ENCODE data around the gene ESR1. TPM values are rescaled to one million over a fixed set of nuclear protein-coding genes. Genes with fewer than 3 reads are reported as not detected.
"Not testable (repeated sequence)": the region's sequence is repeated elsewhere in the genome, so short reads cannot be mapped to it uniquely, and the experiment has no call there.

ESR1 gene
- polyA plus RNA-seq, 1 donor (not counting 4 experiments of a cell fraction or from before 2014, with no cell fraction given): 0.22 TPM

- no peaks in the 10 kb centered on the region for H4K20me1 ChIP-seq (ENCODE audit: control insufficient read depth, extremely low read depth, insufficient read depth, low read length)
- no peak overlapping the region for H3K9ac ChIP-seq (ENCODE audit: control insufficient read depth, extremely low read depth, insufficient read depth, low read length)
- TF ChIP-seq CTCF (optimal IDR thresholded peaks at IDR 0.05 in 1 of 3, IDR thresholded peaks at IDR 0.05 in 1 of 3, conservative IDR thresholded peaks at IDR 0.05 in 1 of 3; ENCODE audit: extremely low read depth in 1 of 3, insufficient read depth in 2 of 3, low read length in 3 of 3) (no peak), EZH2 (IDR thresholded peaks at IDR 0.05; ENCODE audit: low read length) (no peak)
- dilution Hi-C loops (cut with MboI; ENCODE audit: extremely low pct_ligation_motif_present, low sequenced_read_pairs): loop anchor here (10.0 kb wide), 1 partner anchor 77 kb away; no protein-coding TSS in a partner anchor
- no peak overlapping the region for H3K27ac ChIP-seq (ENCODE audit: control insufficient read depth, insufficient read depth, low read length)
- no peaks in the 10 kb centered on the region for H3K36me3 ChIP-seq (ENCODE audit: control insufficient read depth in 2 of 2, extremely low read depth in 1 of 2, insufficient read depth in 2 of 2, low read length in 2 of 2)
- DNase-seq (ENCODE audit: low read depth, low spot score) (no peak), FAIRE-seq (no peak)
- no peak overlapping the region for H2AFZ ChIP-seq (ENCODE audit: control insufficient read depth, low read length)
- H3K4me3 ChIP-seq (ENCODE audit: control insufficient read depth in 2 of 3, extremely low read depth in 1 of 3, insufficient read depth in 2 of 3, low read depth in 1 of 3, low read length in 3 of 3): no peak overlapping the region
- no peaks in the 10 kb centered on the region for H3K9me3 ChIP-seq (ENCODE audit: control insufficient read depth, low read depth, low read length)
- no peaks in the 10 kb centered on the region for H3K4me1 ChIP-seq (ENCODE audit: control insufficient read depth, extremely low read depth, insufficient read depth, low read length)
- no peaks in the 10 kb centered on the region for H3K27me3 ChIP-seq (ENCODE audit: control insufficient read depth, extremely low read depth, insufficient read depth, low read length)
- no peaks in the 10 kb centered on the region for H3K79me2 ChIP-seq (ENCODE audit: control insufficient read depth, insufficient read depth, low read length)
- H3K9me1 ChIP-seq (ENCODE audit: control insufficient read depth, extremely low read depth, insufficient read depth, low read length): no peaks in the 10 kb centered on the region
- no peak overlapping the region for H3K4me2 ChIP-seq (ENCODE audit: control insufficient read depth, extremely low read depth, insufficient read depth, low read depth, low read length)
Measured at GRCh38 chr6:152071843-152072242, 264.4 kb downstream of the ESR1 start.

- not testable (repeated sequence) for H3K9me1 ChIP-seq (ENCODE audit: control insufficient read depth, extremely low read depth, insufficient read depth, low read length); H3K4me2 ChIP-seq (ENCODE audit: control insufficient read depth, extremely low read depth, insufficient read depth, low read depth, low read length); H3K9ac ChIP-seq (ENCODE audit: control insufficient read depth, extremely low read depth, insufficient read depth, low read length); H3K9me3 ChIP-seq (ENCODE audit: control insufficient read depth, low read depth, low read length); H3K27ac ChIP-seq (ENCODE audit: control insufficient read depth, insufficient read depth, low read length); H3K4me3 ChIP-seq (ENCODE audit: control insufficient read depth in 2 of 3, extremely low read depth in 1 of 3, insufficient read depth in 2 of 3, low read depth in 1 of 3, low read length in 3 of 3); FAIRE-seq; H3K79me2 ChIP-seq (ENCODE audit: control insufficient read depth, insufficient read depth, low read length); H3K4me1 ChIP-seq (ENCODE audit: control insufficient read depth, extremely low read depth, insufficient read depth, low read length); H3K27me3 ChIP-seq (ENCODE audit: control insufficient read depth, extremely low read depth, insufficient read depth, low read length); DNase-seq (ENCODE audit: low read depth, low spot score); H2AFZ ChIP-seq (ENCODE audit: control insufficient read depth, low read length); H3K36me3 ChIP-seq (ENCODE audit: control insufficient read depth in 2 of 2, extremely low read depth in 1 of 2, insufficient read depth in 2 of 2, low read length in 2 of 2); H4K20me1 ChIP-seq (ENCODE audit: control insufficient read depth, extremely low read depth, insufficient read depth, low read length)
- dilution Hi-C loops (cut with MboI; ENCODE audit: extremely low pct_ligation_motif_present, low sequenced_read_pairs): loop anchor here (10.0 kb wide), 1 partner anchor 81 kb away; no protein-coding TSS in a partner anchor
Measured at GRCh38 chr6:152076242-152076641, 268.8 kb downstream of the ESR1 start.

GRCh38 chr6:152078001-152078400, 270.5 kb downstream of the ESR1 start:
- DNase-seq (ENCODE audit: low read depth, low spot score) (no peak), FAIRE-seq (no peak)
- H3K4me3 ChIP-seq (ENCODE audit: control insufficient read depth in 2 of 3, extremely low read depth in 1 of 3, insufficient read depth in 2 of 3, low read depth in 1 of 3, low read length in 3 of 3): no peak overlapping the region
- no peak for TF ChIP-seq EZH2 (IDR thresholded peaks at IDR 0.05; ENCODE audit: low read length)
- no peak overlapping the region for H3K27ac ChIP-seq (ENCODE audit: control insufficient read depth, insufficient read depth, low read length)
- H3K9me1 ChIP-seq (ENCODE audit: control insufficient read depth, extremely low read depth, insufficient read depth, low read length): no peaks in the 10 kb centered on the region
- no peak overlapping the region for H2AFZ ChIP-seq (ENCODE audit: control insufficient read depth, low read length)
- no peaks in the 10 kb centered on the region for H3K9me3 ChIP-seq (ENCODE audit: control insufficient read depth, low read depth, low read length)
- H3K36me3 ChIP-seq (ENCODE audit: control insufficient read depth in 2 of 2, extremely low read depth in 1 of 2, insufficient read depth in 2 of 2, low read length in 2 of 2): no peaks in the 10 kb centered on the region
- no peak overlapping the region for H3K4me2 ChIP-seq (ENCODE audit: control insufficient read depth, extremely low read depth, insufficient read depth, low read depth, low read length)
- H3K9ac ChIP-seq (ENCODE audit: control insufficient read depth, extremely low read depth, insufficient read depth, low read length): no peak overlapping the region
- H3K4me1 ChIP-seq (ENCODE audit: control insufficient read depth, extremely low read depth, insufficient read depth, low read length): no peaks in the 10 kb centered on the region
- dilution Hi-C loops (cut with MboI; ENCODE audit: extremely low pct_ligation_motif_present, low sequenced_read_pairs): loop anchor here (10.0 kb wide), 1 partner anchor 83 kb away; no protein-coding TSS in a partner anchor
- no peaks in the 10 kb centered on the region for H3K79me2 ChIP-seq (ENCODE audit: control insufficient read depth, insufficient read depth, low read length)
- no peaks in the 10 kb centered on the region for H4K20me1 ChIP-seq (ENCODE audit: control insufficient read depth, extremely low read depth, insufficient read depth, low read length)
- no peaks in the 10 kb centered on the region for H3K27me3 ChIP-seq (ENCODE audit: control insufficient read depth, extremely low read depth, insufficient read depth, low read length)

All from keratinocyte (primary cell).